A673 (cell line): ENCODE results near the gene PRICKLE1.

Experiments
- EZH2 ChIP-seq: fragments of 200-600 bp; sonication (generic); IDR thresholded peaks from 2 replicates; pipeline ENCODE4 v1.6.1; 2017; ENCODE audit warnings: borderline replicate concordance, low read depth, mild to moderate bottlenecking, mixed read lengths, antibody characterized with exemption, low read length; ENCODE audit not compliant: poor library complexity, severe bottlenecking
- TF ChIP-seq, protein P1 (sequence below): fragments of 300-800, 200-600 bp; sonication (generic); conservative IDR thresholded peaks from 2 replicates; pipeline ENCODE4 v1.5.1; 2017; ENCODE audit warnings: low read depth, mild to moderate bottlenecking, antibody characterized with exemption, low read length, moderate library complexity, mixed read lengths

DNA sequence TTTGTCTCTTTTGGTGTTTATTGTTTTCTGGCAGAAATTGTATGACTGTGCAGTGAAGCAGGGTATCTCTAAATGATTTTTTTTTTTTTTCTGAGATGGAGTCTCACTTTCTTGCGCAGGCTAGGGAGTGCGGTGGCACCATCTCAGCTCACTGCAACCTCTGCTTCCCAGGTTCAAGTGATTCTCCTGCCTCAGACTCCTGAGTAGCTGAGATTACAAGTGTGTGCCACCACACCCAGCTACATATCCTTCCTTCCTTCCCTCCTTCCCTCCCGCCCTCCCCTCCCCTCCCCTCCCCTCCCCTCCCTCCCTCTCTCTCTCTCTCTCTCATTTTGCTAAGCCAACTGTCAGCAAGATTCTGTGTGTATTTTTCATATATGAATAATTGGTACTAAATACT lies 169.2 kb downstream of the PRICKLE1 start:
- TF ChIP-seq, protein P1, sequence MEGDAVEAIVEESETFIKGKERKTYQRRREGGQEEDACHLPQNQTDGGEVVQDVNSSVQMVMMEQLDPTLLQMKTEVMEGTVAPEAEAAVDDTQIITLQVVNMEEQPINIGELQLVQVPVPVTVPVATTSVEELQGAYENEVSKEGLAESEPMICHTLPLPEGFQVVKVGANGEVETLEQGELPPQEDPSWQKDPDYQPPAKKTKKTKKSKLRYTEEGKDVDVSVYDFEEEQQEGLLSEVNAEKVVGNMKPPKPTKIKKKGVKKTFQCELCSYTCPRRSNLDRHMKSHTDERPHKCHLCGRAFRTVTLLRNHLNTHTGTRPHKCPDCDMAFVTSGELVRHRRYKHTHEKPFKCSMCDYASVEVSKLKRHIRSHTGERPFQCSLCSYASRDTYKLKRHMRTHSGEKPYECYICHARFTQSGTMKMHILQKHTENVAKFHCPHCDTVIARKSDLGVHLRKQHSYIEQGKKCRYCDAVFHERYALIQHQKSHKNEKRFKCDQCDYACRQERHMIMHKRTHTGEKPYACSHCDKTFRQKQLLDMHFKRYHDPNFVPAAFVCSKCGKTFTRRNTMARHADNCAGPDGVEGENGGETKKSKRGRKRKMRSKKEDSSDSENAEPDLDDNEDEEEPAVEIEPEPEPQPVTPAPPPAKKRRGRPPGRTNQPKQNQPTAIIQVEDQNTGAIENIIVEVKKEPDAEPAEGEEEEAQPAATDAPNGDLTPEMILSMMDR = no peak
- TF ChIP-seq EZH2 = no peak
